HCT116 (cell line): ENCODE results near the gene CACNG5. TPM values are rescaled to one million over a fixed set of nuclear protein-coding genes. Genes with fewer than 3 reads are reported as not detected.

ENCODE experiments used
- ATAC-seq: fragments of 200-7000 bp; cut with Tn5 transposase; 2 replicates; pipeline ENCODE4 v1.9.1; 2020; ENCODE audit warnings: mild to moderate bottlenecking, moderate library complexity
- BruUV-seq: library from RNA; stranded (reverse); fragments of 400-500 nt; replicated peaks from 2 replicates; lab custom pipeline; 2021; lab: Mats Ljungman, UMichigan
- CTCF ChIA-PET: fragments of 300-600 bp; sonication (Branson Sonifier 250); formaldehyde crosslinking; loops from one replicate; lab custom pipeline; 2021; ENCODE audit warnings: antibody characterized with exemption; lab: Charles Lee
- POLR2A ChIA-PET: fragments of 300-600, 350-600 bp; sonication (Branson Sonifier 250); formaldehyde crosslinking; loops from one replicate; lab custom pipeline; 2021; ENCODE audit warnings: antibody characterized with exemption; lab: Charles Lee
- RAD21 ChIA-PET, 2 experiments: fragments of 300-600 bp; sonication (Branson Sonifier 250); formaldehyde crosslinking; loops; one replicate each; lab custom pipeline; 2023; ENCODE audit warnings: low total read pairs in 2 of 2; ENCODE audit not compliant: uncharacterized antibody in 2 of 2, unreplicated experiment in 2 of 2, low non-redundant PET in 1 of 2; lab: Charles Lee
- DNase-seq: peaks from one replicate; pipeline ENCODE4 v3.0.0-alpha.2; 2010; ENCODE audit warnings: low read depth, low spot score
- H2AFZ ChIP-seq: fragments of 200-600 bp; shearing (Covaris generic), sonication (generic); 2 replicates; pipeline ENCODE4 v1.6.1; 2017; ENCODE audit warnings: low read depth, mixed run types, mixed read lengths, antibody characterized with exemption, low read length; ENCODE audit not compliant: poor library complexity, severe bottlenecking
- H3K27ac ChIP-seq: 2 replicates; pipeline ENCODE4 v1.5.1; 2012; ENCODE audit warnings: low read depth, low read length
- H3K27me3 ChIP-seq: fragments of 200-600 bp; sonication (generic); 2 replicates; pipeline ENCODE4 v1.6.1; 2016; ENCODE audit warnings: mixed run types, low read length, mixed read lengths; ENCODE audit not compliant: insufficient read depth
- H3K36me3 ChIP-seq, 2 experiments: fragments of 200-500 bp in 1 of 2; fragments of 200-600 bp in 1 of 2; sonication (Bioruptor generic) in 1 of 2; sonication (generic) in 1 of 2; 2 replicates each; pipeline versions ENCODE4 v1.5.1 to v1.6.1; 2014 to 2016; ENCODE audit warnings: low read length in 2 of 2, inconsistent platforms in 1 of 2, mixed read lengths in 1 of 2, mixed run types in 1 of 2; ENCODE audit not compliant: insufficient read depth in 2 of 2, control insufficient read depth in 1 of 2
- H3K4me1 ChIP-seq, 2 experiments: fragments of 200-600 bp in 1 of 2; sonication (generic) in 1 of 2; 2 replicates each; pipeline versions ENCODE4 v1.5.1 to v1.6.1; 2012 to 2017; ENCODE audit warnings: low read length in 2 of 2, inconsistent platforms in 1 of 2, mild to moderate bottlenecking in 1 of 2, mixed read lengths in 1 of 2, mixed run types in 1 of 2, moderate library complexity in 1 of 2; ENCODE audit not compliant: insufficient read depth in 2 of 2, control insufficient read depth in 1 of 2
- H3K4me2 ChIP-seq: fragments of 200-600 bp; sonication (generic); 2 replicates; pipeline ENCODE4 v1.6.1; 2017; ENCODE audit warnings: mixed run types, low read length, mixed read lengths
- H3K4me3 ChIP-seq, 2 experiments: fragments of 200-600 bp in 1 of 2; sonication (generic) in 1 of 2; replicated peaks in 1 of 2; 2 replicates each; pipeline ENCODE4 v1.5.1; 2011 to 2016; ENCODE audit warnings: low read length in 2 of 2, control low read depth in 1 of 2, low read depth in 1 of 2, mild to moderate bottlenecking in 1 of 2, mixed read lengths in 1 of 2, mixed run types in 1 of 2
- H3K79me2 ChIP-seq: fragments of 200-600 bp; sonication (generic); 2 replicates; pipeline ENCODE4 v1.6.1; 2017; ENCODE audit warnings: mild to moderate bottlenecking, mixed run types, low read length, moderate library complexity, mixed read lengths; ENCODE audit not compliant: insufficient read depth
- H3K9ac ChIP-seq: fragments of 200-600 bp; sonication (generic); 2 replicates; pipeline ENCODE4 v1.6.1; 2016; ENCODE audit warnings: low read length, mixed read lengths
- H3K9me2 ChIP-seq: fragments of 200-600 bp; sonication (generic), shearing (Covaris generic); 2 replicates; pipeline ENCODE4 v1.6.1; 2017; ENCODE audit warnings: mixed run types, mild to moderate bottlenecking, moderate library complexity; ENCODE audit not compliant: insufficient read depth
- H3K9me3 ChIP-seq, 2 experiments: fragments of 200-500 bp in 1 of 2; fragments of 200-600 bp in 1 of 2; sonication (Bioruptor generic) in 1 of 2; sonication (generic) in 1 of 2; 2 replicates each; pipeline ENCODE4 v1.6.1; 2014 to 2017; ENCODE audit warnings: low read length in 2 of 2, mixed read lengths in 2 of 2, inconsistent platforms in 1 of 2, low read depth in 1 of 2, mild to moderate bottlenecking in 1 of 2, mixed run types in 1 of 2, moderate library complexity in 1 of 2; ENCODE audit not compliant: control insufficient read depth in 1 of 2, insufficient read depth in 1 of 2
- H4K20me1 ChIP-seq: fragments of 200-600 bp; sonication (generic), shearing (Covaris generic); 2 replicates; pipeline ENCODE4 v1.6.1; 2017; ENCODE audit warnings: mixed run types, mild to moderate bottlenecking, moderate library complexity; ENCODE audit not compliant: insufficient read depth
- FOSL1 ChIP-seq: IDR thresholded peaks from 2 replicates; pipeline ENCODE4 v1.6.1; 2012; ENCODE audit warnings: low read depth
- intact Hi-C: fragments of 100-400 bp; cut with micrococcal nuclease; formaldehyde crosslinking; loops from 2 replicates; pipeline ENCODE4 v1.10.0; 2022
- total RNA-seq: library from RNA; stranded (reverse); gene quantifications from one replicate; pipeline ENCODE4 v1.2.1, GENCODE V29; 2021; ENCODE audit not compliant: unreplicated experiment
- TF ChIP-seq, protein P1 (sequence below), 3 experiments: fragments of 200-600 bp in 1 of 3; sonication (generic) in 1 of 3; IDR thresholded peaks in 2 of 3; conservative IDR thresholded peaks in 1 of 3; 2 replicates each; pipeline ENCODE4 v1.5.1; 2012 to 2017; ENCODE audit warnings: low read depth in 2 of 3, low read length in 2 of 3, antibody characterized with exemption in 1 of 3, borderline replicate concordance in 1 of 3, control low read depth in 1 of 3, mild to moderate bottlenecking in 1 of 3, mixed read lengths in 1 of 3, mixed run types in 1 of 3, moderate library complexity in 1 of 3; ENCODE audit not compliant: insufficient read depth in 1 of 3
- TF ChIP-seq, protein P2 (sequence below): IDR thresholded peaks from 2 replicates; pipeline ENCODE4 v1.6.1; 2012; ENCODE audit warnings: low read depth

The CACNG5 gene
- total RNA-seq, 1 experiment from 2014 or later: not detected

DNA sequence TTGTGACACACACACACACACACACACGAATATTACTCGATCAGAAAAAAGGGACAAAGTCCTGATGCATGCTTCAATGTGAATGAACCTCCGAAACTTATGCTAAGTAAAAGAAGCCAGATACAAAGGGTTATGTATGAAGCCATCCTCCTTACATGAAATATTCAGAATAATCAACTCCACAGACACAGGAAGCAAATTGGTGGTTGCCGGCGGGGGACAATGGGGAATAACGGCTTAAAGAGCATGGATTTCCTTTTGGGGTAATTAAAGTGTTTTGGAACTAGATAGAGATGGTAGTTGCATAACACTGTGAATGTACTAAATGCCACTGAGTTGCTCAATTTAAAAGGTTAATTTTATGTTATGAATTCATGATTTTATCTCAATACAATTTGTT, 8.1 kb upstream of the CACNG5 start (continued):
- TF ChIP-seq, protein P1, sequence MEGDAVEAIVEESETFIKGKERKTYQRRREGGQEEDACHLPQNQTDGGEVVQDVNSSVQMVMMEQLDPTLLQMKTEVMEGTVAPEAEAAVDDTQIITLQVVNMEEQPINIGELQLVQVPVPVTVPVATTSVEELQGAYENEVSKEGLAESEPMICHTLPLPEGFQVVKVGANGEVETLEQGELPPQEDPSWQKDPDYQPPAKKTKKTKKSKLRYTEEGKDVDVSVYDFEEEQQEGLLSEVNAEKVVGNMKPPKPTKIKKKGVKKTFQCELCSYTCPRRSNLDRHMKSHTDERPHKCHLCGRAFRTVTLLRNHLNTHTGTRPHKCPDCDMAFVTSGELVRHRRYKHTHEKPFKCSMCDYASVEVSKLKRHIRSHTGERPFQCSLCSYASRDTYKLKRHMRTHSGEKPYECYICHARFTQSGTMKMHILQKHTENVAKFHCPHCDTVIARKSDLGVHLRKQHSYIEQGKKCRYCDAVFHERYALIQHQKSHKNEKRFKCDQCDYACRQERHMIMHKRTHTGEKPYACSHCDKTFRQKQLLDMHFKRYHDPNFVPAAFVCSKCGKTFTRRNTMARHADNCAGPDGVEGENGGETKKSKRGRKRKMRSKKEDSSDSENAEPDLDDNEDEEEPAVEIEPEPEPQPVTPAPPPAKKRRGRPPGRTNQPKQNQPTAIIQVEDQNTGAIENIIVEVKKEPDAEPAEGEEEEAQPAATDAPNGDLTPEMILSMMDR (IDR thresholded peaks at IDR 0.05 in 2 of 3, conservative IDR thresholded peaks at IDR 0.05 in 1 of 3; ENCODE audit: borderline replicate concordance in 1 of 3, insufficient read depth in 1 of 3, low read depth in 2 of 3, low read length in 2 of 3): no peak

DNA sequence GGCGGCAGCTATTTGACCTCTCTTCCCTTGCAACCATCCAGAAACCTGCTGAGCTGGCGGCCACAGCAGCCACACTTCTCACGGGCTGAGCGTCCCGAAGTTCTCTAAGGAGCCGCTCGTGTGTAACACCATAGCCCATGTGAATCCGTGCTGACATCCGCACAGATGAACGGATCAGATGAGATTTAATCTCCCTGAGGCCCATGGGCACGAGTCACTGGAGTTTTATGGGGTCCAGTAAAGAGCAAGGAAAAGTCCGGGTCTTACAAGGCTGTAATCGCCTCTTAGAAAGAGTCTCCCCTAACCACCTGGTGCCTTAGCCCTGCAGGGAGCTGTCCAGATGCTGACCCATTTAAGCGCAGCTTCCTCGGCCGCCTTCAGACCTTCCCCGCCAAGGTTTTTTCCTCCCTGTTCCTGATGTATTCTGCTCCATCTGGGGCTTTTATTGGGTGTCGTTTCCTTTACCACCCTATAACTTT, 5.5 kb upstream of the CACNG5 start:
- ChIA-PET RAD21 (no interaction called here), CTCF (no interaction called here), POLR2A (no interaction called here)
- no TSS peak for BruUV-seq
- no peaks in the 10 kb centered on the region for H3K36me3 ChIP-seq
- H2AFZ ChIP-seq: no peak overlapping the region
- H3K27ac ChIP-seq: no peak overlapping the region
- H3K27me3 ChIP-seq: peaks cover 11% of the 10 kb centered on the region; the same call in 1 of the 2 replicates
- intact Hi-C loops: no loop called here
- DNase-seq (no peak), ATAC-seq (no peak)
- no peaks in the 10 kb centered on the region for H4K20me1 ChIP-seq
- H3K9ac ChIP-seq: no peak overlapping the region
- H3K9me2 ChIP-seq: no peaks in the 10 kb centered on the region
- no peaks in the 10 kb centered on the region for H3K9me3 ChIP-seq
- H3K4me2 ChIP-seq: no peak overlapping the region
- no peaks in the 10 kb centered on the region for H3K4me1 ChIP-seq
- no peak overlapping the region for H3K4me3 ChIP-seq
- no peaks in the 10 kb centered on the region for H3K79me2 ChIP-seq
- TF ChIP-seq, protein P2, sequence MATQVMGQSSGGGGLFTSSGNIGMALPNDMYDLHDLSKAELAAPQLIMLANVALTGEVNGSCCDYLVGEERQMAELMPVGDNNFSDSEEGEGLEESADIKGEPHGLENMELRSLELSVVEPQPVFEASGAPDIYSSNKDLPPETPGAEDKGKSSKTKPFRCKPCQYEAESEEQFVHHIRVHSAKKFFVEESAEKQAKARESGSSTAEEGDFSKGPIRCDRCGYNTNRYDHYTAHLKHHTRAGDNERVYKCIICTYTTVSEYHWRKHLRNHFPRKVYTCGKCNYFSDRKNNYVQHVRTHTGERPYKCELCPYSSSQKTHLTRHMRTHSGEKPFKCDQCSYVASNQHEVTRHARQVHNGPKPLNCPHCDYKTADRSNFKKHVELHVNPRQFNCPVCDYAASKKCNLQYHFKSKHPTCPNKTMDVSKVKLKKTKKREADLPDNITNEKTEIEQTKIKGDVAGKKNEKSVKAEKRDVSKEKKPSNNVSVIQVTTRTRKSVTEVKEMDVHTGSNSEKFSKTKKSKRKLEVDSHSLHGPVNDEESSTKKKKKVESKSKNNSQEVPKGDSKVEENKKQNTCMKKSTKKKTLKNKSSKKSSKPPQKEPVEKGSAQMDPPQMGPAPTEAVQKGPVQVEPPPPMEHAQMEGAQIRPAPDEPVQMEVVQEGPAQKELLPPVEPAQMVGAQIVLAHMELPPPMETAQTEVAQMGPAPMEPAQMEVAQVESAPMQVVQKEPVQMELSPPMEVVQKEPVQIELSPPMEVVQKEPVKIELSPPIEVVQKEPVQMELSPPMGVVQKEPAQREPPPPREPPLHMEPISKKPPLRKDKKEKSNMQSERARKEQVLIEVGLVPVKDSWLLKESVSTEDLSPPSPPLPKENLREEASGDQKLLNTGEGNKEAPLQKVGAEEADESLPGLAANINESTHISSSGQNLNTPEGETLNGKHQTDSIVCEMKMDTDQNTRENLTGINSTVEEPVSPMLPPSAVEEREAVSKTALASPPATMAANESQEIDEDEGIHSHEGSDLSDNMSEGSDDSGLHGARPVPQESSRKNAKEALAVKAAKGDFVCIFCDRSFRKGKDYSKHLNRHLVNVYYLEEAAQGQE: peak; percentile 76
- TF ChIP-seq FOSL1: no peak
